HG03354 (cell line): ENCODE results near the gene TSHZ3.

Experiments
- ATAC-seq: cut with Tn5 transposase; IDR thresholded peaks from one replicate; pipeline ENCODE4 v1.9.1; 2021; ENCODE audit warnings: mild to moderate bottlenecking; ENCODE audit not compliant: unreplicated experiment, poor library complexity, severe bottlenecking

The TSHZ3 gene

GRCh38 chr19:31292639-31293185, 56.5 kb downstream of the TSHZ3 start:
- no peak for ATAC-seq

GRCh38 chr19:31290931-31291590, 58.2 kb downstream of the TSHZ3 start:
- ATAC-seq = no peak

GRCh38 chr19:31289976-31290375, 59.3 kb downstream of the TSHZ3 start:
- ATAC-seq = no peak

GRCh38 chr19:31289381-31289880, 59.8 kb downstream of the TSHZ3 start:
- ATAC-seq = no peak

GRCh38 chr19:31286491-31286890, 62.7 kb downstream of the TSHZ3 start:
- no peak for ATAC-seq

GRCh38 chr19:31285744-31286143, 63.5 kb downstream of the TSHZ3 start:
- no peak for ATAC-seq

GRCh38 chr19:31284621-31285020, 64.6 kb downstream of the TSHZ3 start:
- ATAC-seq = no peak

GRCh38 chr19:31283701-31284100, 65.5 kb downstream of the TSHZ3 start:
- no peak for ATAC-seq

GRCh38 chr19:31282346-31282745, 66.9 kb downstream of the TSHZ3 start:
- ATAC-seq = no peak

- ATAC-seq = no peak
Observed at GRCh38 chr19:31280287-31281006, 68.8 kb downstream of the TSHZ3 start.

GRCh38 chr19:31279436-31279765, 69.8 kb downstream of the TSHZ3 start:
- no peak for ATAC-seq

- ATAC-seq = no peak
Observed at GRCh38 chr19:31278555-31279435, 70.4 kb downstream of the TSHZ3 start.

GRCh38 chr19:31277516-31277915, 71.7 kb downstream of the TSHZ3 start:
- no peak for ATAC-seq

- ATAC-seq = no peak
Observed at GRCh38 chr19:31276831-31277230, 72.4 kb downstream of the TSHZ3 start.

- no peak for ATAC-seq
Observed at GRCh38 chr19:31275068-31275334, 74.2 kb downstream of the TSHZ3 start.

- no peak for ATAC-seq
Observed at GRCh38 chr19:31274251-31275067, 74.8 kb downstream of the TSHZ3 start.

- ATAC-seq = no peak
Observed at GRCh38 chr19:31272583-31273106, 76.6 kb downstream of the TSHZ3 start.

- no peak for ATAC-seq
Observed at GRCh38 chr19:31271306-31271911, 77.8 kb downstream of the TSHZ3 start.

GRCh38 chr19:31270897-31271296, 78.3 kb downstream of the TSHZ3 start:
- ATAC-seq = no peak
